ENCODE data around the gene NACA. TPM values are rescaled to one million over a fixed set of nuclear protein-coding genes. Genes with fewer than 3 reads are reported as not detected.
A peak's percentile ranks its signal among the peaks of the same experiment; 100 is the strongest.

NACA gene
- total RNA-seq, 1 experiment from 2014 or later = 2,266 TPM

DNA sequence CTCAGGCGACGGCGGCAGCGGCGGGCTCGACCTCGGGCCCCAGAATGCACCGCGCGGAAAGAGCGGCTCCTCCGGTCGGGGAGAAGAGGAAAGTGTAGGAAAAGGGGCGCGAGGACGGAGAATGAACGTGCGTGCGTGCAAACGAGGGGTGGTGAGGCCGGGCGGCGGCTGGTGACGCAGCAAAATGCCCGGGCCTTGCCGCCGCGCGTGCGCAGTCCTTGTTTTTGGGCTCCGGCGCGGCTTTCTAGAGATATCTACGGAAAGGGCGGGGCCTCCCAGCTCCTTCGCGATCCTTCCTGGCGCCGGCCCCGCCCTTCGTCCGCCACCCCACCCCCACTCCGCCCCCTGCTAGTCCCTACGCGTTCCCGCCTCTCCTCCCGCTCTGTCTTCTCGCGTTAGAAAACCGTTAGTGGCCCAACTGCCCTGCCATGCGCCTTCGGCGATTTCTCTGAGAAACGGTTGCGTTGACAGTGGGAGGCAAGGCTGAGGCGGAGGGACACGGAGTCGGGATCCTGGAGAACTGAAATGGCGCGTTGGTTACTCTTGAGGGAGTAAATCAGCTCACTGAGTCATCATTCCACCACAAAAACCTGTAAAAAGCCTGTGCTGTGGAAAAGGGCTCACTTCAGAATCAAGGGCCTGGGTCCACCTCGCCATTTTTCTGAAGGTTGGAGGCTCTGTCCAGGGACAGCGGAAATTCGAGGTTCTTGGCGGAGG is 36.8 kb downstream of the NACA start, which contains the start of gene PTGES3:
TSS of gene PTGES3 (minus strand) at position 156 of the 717 bp plus-strand sequence. CDS start 285 bp downstream, outside the sequence.
- DNase-seq = peak; percentile 98 to 99
- Histone ChIP-seq H3K4me1 (peaks cover 4% of the 10 kb centered on the region), H3K4me3 (peak within 1 kb of the TSS; percentile 92), H3K27me3 (no peaks in the 10 kb centered on the region), H3K27ac (peak within 1 kb of the TSS; percentile 94), H3K9me3 (replicated peaks) (no peaks in the 10 kb centered on the region), H3K36me3 (peaks cover 16% of the 10 kb centered on the region; the same call in 1 of the 2 replicates)

DNA sequence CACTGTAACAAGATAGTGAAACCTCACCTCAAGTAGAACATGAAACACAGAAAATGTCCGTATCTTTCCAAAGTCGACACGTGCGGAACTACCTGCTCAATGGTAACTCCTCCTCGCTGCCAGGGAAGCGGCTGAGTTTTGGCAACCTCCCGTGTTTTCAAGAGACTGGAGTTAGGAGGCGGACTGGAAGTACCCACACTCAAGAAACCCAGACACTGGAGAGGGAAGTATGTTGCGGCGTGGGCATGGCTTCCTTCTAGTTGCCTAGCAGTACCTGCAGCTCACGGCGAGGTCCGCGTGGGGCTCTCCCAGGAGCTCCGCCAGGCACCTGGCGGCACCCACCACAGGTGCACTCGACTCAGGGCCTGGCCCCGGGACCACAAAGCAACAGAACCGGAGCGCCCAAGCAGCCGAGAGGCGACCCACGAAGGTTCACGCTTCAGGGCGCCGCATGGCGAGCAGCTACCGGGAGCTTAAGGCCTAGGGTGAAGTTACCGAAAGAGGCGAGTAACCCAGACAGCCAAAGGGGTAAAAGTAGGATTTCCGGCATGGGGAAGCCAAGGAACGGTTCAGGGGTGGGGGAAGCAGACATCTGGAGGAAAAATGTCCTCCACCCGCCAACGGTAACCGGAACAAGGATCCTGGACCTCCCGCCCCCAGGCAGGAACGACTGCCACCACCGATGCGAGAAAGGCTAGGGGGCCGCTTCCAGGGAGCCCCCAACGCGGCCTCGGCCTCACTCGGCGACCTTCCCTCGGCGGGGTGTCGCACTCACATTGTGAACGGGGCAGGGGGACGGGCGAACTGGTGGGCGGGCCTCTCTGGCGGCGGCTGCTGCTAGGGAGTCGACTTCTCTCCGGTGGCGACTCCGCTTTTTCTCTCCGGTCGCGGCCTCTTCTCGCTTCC is 37.6 kb downstream of the NACA start:
- H3K27ac ChIP-seq = peak overlapping the region; percentile 94
- H3K36me3 ChIP-seq = peaks cover 21% of the 10 kb centered on the region; the same call in 1 of the 2 replicates
- no peaks in the 10 kb centered on the region for H3K9me3 ChIP-seq (replicated peaks)
- H3K4me3 ChIP-seq = peak overlapping the region; percentile 92
- peak; percentile 24 to 45 for DNase-seq
- no peaks in the 10 kb centered on the region for H3K27me3 ChIP-seq
- peaks cover 4% of the 10 kb centered on the region for H3K4me1 ChIP-seq

DNA sequence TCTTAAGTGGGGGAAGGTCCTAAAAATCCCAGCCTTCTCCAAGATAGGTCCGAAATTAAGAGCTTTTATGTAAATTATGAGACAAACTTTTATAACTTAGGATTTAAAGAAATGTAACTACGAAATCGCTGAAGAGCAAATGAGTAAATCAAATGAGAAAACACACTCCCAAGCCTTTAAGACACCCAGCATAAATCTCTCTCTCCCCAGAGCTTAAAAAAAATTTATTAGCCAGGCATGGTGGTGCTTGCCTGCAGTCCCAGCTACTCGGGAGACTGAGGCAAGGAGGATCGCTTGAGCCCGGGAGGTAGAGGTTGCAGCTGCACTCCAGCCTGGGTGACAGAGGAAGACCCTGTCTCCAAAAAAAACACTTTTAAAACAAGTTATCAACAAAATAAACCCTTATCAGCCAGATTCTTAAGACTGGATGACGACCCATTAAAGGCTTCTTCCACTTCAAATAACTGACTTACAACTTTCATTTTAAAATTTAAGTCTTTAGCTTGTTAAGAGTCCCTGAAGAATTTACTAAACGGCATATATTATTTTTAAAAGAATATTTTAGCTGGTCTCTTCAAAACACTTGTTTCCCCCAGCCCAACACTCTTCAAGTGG is 40.2 kb downstream of the NACA start:
- Histone ChIP-seq H3K27me3 (no peaks in the 10 kb centered on the region), H3K27ac (no peak overlapping the region), H3K4me1 (peaks cover 4% of the 10 kb centered on the region), H3K9me3 (replicated peaks) (no peaks in the 10 kb centered on the region), H3K4me3 (no peak overlapping the region), H3K36me3 (peaks cover 35% of the 10 kb centered on the region)
- no peak for DNase-seq

DNA sequence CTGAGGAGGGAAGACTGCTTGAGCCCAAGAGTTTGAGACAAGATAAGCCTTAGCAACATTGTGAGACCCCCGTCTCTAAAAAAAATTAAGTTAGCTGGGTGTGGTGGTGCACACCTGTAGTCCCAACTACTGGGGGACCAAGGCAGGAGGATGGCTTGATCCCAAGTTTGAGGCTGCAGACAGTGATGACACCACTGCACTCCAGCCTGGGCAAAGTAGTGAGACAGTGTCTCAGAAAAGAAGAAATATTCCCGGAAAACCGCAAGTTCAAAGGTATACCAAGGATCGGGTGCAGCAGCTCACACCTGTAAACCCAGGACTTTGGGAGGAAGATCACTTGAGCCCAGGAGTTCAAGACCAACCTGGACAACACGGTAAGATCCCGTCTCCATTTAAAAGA is 42.8 kb downstream of the NACA start:
- no peak for DNase-seq
- H3K27me3 ChIP-seq = no peaks in the 10 kb centered on the region
- H3K27ac ChIP-seq = no peak overlapping the region
- H3K4me3 ChIP-seq = no peak overlapping the region
- H3K4me1 ChIP-seq = peaks cover 4% of the 10 kb centered on the region
- H3K9me3 ChIP-seq (replicated peaks) = no peaks in the 10 kb centered on the region
- peaks cover 52% of the 10 kb centered on the region for H3K36me3 ChIP-seq

DNA sequence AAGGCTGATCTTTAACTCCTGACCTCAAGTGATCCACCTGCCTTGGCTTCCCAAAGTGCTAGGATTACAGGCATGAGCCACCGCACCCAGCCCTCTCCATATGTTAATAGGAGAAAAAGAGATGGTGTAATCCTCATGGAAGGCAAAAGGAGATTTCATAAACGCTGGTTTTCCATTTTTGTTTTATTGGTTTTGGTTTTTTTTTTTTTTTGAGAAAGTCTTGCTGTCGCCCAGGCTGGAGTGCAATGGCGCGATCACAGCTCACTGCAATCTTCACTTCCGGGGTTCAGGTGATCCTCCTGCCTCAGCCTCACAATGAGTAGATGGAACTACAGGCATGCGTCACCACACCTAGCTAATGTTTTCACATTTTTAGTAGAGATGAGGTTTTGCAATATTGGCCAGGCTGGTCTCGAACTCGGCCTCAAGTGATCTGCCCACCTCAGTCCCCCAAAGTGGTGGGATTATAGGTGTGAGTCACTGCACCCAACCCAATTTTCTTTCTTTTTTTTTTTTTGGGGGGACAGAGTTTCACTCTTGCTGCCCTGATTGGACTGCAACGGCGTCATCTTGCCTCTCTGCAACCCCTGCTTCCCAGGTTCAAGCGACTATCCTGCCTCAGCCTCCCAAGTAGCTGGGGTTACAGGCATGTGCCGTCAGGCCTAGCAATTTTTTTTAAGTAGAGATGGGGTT is 45.1 kb downstream of the NACA start:
- no peak for DNase-seq
- H3K4me3 ChIP-seq = no peak overlapping the region
- H3K4me1 ChIP-seq = peaks cover 4% of the 10 kb centered on the region
- peaks cover 52% of the 10 kb centered on the region for H3K36me3 ChIP-seq
- H3K9me3 ChIP-seq (replicated peaks) = no peaks in the 10 kb centered on the region
- H3K27me3 ChIP-seq = no peaks in the 10 kb centered on the region
- no peak overlapping the region for H3K27ac ChIP-seq

DNA sequence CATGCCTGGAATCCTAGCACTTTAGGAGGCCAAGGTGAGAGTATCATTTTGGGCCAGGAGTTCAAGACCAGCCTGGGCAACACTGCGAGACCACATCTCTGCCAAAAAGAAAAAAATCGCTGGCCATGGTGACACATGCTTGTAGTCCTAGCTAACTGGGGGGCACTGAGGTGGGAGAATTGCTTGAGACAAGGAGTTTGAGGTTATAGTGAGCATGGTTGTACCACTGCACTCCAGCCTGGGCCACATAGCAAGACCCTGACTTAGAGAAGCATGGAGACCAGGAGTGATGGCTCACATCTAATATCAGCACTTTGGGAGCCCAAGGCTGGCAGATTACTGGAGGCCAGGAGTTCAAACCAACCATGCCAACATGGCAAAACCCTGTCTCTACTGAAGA is 46.2 kb downstream of the NACA start:
- peaks cover under 1% of the 10 kb centered on the region; the same call in 1 of the 2 replicates for H3K4me1 ChIP-seq
- no peak overlapping the region for H3K27ac ChIP-seq
- no peaks in the 10 kb centered on the region for H3K27me3 ChIP-seq
- H3K36me3 ChIP-seq = peaks cover 50% of the 10 kb centered on the region
- H3K4me3 ChIP-seq = no peak overlapping the region
- H3K9me3 ChIP-seq (replicated peaks) = no peaks in the 10 kb centered on the region
- DNase-seq = no peak

DNA sequence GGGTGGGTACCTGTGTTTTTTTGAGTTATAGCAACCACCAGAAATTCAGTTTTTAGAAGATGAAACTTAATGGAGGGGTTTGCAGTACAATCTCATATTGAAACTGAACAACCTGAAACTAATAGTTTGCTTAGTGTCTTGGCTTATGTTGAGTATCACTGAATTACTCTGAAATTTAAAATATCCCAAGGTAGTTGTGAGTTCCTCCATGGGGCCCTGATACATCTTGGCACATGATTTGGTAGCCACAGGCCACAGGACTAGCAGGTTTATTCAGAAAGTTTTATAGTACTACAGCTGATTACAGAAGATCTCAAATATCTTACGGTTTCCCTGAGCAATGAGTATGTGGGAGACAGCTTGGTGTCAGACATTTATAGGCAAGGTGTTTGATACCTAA is 47.4 kb downstream of the NACA start:
- H3K27me3 ChIP-seq = no peaks in the 10 kb centered on the region
- H3K36me3 ChIP-seq = peaks cover 52% of the 10 kb centered on the region
- no peak for DNase-seq
- H3K4me3 ChIP-seq = no peak overlapping the region
- H3K9me3 ChIP-seq (replicated peaks) = no peaks in the 10 kb centered on the region
- no peaks in the 10 kb centered on the region for H3K4me1 ChIP-seq
- H3K27ac ChIP-seq = no peak overlapping the region

DNA sequence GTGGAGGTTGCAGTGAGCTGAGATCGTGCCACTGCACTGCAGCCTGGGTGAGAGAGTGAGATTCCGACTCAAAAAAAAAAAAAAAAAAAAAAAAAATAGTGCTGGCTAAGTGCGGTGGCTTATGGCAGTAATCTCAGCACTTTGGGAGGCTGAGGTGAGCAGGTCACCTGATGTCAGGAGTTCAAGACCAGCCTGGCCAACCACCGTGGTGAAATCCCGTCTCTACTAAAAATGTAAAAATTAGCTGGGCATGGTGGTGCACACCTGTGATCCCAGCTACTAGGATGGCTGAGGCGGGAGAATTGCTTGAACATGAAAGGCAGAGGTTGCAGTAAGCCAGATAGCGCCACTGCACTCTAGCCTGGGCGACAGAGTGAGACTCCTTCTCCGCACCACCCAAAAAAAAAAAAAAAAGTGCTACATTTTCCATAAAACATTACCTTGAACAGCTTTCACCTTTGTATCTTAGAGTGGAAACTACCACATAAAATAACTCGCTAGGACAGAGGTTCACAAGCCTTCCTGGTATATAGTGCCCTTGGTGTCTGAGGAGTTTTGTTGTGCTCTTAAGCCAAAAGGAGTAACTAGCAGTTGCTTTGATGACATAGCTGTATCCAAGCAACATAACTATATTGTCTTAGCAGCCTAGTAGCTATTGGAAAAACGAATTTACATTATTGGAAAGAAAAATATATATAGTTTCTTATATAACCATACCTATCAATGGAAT is 48.1 kb downstream of the NACA start:
- Histone ChIP-seq H3K4me3 (no peak overlapping the region), H3K27me3 (no peaks in the 10 kb centered on the region), H3K9me3 (replicated peaks) (no peaks in the 10 kb centered on the region), H3K27ac (no peak overlapping the region), H3K4me1 (no peaks in the 10 kb centered on the region), H3K36me3 (peaks cover 54% of the 10 kb centered on the region)
- DNase-seq = no peak

DNA sequence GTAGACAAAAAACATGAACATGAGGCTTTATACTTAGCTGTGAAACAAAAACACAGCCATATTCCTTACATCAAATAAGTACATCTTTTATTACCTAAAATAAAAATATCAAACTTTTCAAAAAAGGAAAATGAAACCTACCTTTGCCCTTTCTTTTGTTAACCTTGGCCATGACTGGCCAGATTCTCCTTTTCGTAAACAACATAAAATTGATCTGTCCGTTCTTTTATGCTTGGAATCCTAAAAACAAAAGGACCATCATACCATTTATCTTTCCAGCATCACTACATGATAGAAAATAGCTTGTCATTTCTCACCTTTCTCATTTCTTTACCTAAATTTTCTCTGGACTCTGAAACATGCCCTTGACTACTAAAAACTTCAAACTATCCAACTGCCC is 53.5 kb downstream of the NACA start:
- no peak for DNase-seq
- peaks cover 76% of the 10 kb centered on the region for H3K36me3 ChIP-seq
- H3K4me1 ChIP-seq = no peaks in the 10 kb centered on the region
- H3K9me3 ChIP-seq (replicated peaks) = no peaks in the 10 kb centered on the region
- no peaks in the 10 kb centered on the region for H3K27me3 ChIP-seq
- H3K27ac ChIP-seq = no peak overlapping the region
- H3K4me3 ChIP-seq = no peak overlapping the region

DNA sequence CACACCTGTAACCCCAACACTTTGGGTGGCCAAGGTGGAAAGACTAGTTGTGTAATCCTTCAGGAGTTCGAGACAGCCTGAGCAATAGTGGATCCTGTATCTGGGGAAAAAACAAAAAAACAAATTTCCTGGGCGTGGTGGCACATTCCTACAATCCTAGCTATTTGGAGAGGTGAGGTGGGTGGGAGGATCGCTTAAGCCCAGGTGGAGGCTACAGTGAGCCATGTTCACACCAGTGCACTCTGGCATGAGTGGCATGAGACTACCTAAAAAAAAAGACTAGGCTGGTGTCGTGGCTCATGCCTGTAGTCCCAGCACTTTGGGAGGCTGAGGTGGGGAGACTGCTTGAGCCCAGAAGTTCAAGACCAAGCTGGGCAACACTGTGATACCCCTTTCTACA is 54.3 kb downstream of the NACA start:
- no peak overlapping the region for H3K27ac ChIP-seq
- peaks cover 79% of the 10 kb centered on the region for H3K36me3 ChIP-seq
- no peak for DNase-seq

DNA sequence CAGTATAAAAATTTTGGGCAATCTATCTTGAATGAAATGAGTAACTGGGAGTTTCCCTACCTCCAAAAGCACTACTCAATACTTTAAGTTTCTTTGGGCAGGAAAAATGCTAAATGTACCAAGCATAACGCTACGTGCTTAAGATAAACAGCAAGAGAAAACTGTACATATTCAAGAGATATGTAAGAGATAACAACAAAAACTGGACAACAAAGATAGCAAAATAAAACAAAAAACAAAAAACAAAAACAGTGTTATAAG is 57.0 kb downstream of the NACA start:
- DNase-seq = no peak
- H3K4me3 ChIP-seq = no peak overlapping the region
- no peak overlapping the region for H3K27ac ChIP-seq
- H3K36me3 ChIP-seq = peaks cover 94% of the 10 kb centered on the region
- H3K27me3 ChIP-seq = no peaks in the 10 kb centered on the region
- H3K4me1 ChIP-seq = no peaks in the 10 kb centered on the region
- H3K9me3 ChIP-seq (replicated peaks) = no peaks in the 10 kb centered on the region; the same call in 1 of the 2 replicates

More for the DNA sequence above, 54.3 kb downstream of the NACA start:
- no peaks in the 10 kb centered on the region for H3K27me3 ChIP-seq
- H3K4me1 ChIP-seq = no peaks in the 10 kb centered on the region
- no peak overlapping the region for H3K4me3 ChIP-seq
- H3K9me3 ChIP-seq (replicated peaks) = no peaks in the 10 kb centered on the region
